NCI-H524 (cell line): ENCODE measurements around the gene CCR1.
"Not testable (repeated sequence)": the region's sequence is repeated elsewhere in the genome, so short reads cannot be mapped to it uniquely, and the experiment has no call there.

ENCODE experiments used
- DNase-seq, 2 experiments: peaks; one replicate each; lab custom pipeline; 2025; lab: John Stamatoyannopoulos, UW

CCR1 gene

GRCh38 chr3:46168583-46169345 is 39.3 kb downstream of the CCR1 start:
- no peak for DNase-seq

- DNase-seq = no peak
Observed at GRCh38 chr3:46163556-46164041, 44.5 kb downstream of the CCR1 start.

GRCh38 chr3:46162975-46163555 is 45.0 kb downstream of the CCR1 start:
- no peak for DNase-seq

- DNase-seq = not testable (repeated sequence)
Observed at GRCh38 chr3:46157685-46158084, 50.4 kb downstream of the CCR1 start.

- DNase-seq = no peak
Observed at GRCh38 chr3:46154311-46154710, 53.8 kb downstream of the CCR1 start.
